Measurements from ENCODE around the gene ACTL10. TPM values are rescaled to one million over a fixed set of nuclear protein-coding genes. Genes with fewer than 3 reads are reported as not detected.

The ACTL10 gene
- total and polyA plus RNA-seq, 2 experiments from 2014 or later, result 0.71 to 1.9 TPM

- Histone ChIP-seq H3K27ac (ENCODE audit: low read depth) (peak within 1 kb of the TSS; percentile 52), H3K4me3 (peak within 1 kb of the TSS; percentile 78), H2AFZ (peak within 1 kb of the TSS; percentile 97), H3K36me3 (ENCODE audit: insufficient read depth) (peaks cover 4% of the 10 kb centered on the region), H4K20me1 (replicated peaks; ENCODE audit: insufficient read depth) (peaks cover 6% of the 10 kb centered on the region; the same call in 1 of the 2 replicates), H3K79me2 (replicated peaks; ENCODE audit: insufficient read depth) (no peaks in the 10 kb centered on the region; the same call in 1 of the 2 replicates), H3K4me1 (ENCODE audit: insufficient read depth) (peaks cover 19% of the 10 kb centered on the region), H3F3A (replicated peaks; ENCODE audit: low read depth) (peaks cover 15% of the 10 kb centered on the region; the same call in 1 of the 2 replicates), H3K9me2 (ENCODE audit: insufficient read depth) (no peaks in the 10 kb centered on the region), H3K4me2 (peak within 1 kb of the TSS; percentile 99), H3K27me3 (ENCODE audit: insufficient read depth) (no peaks in the 10 kb centered on the region)
- no peaks in the 10 kb centered on the region; the same call in 2 of the 3 replicates for H3K9me3 Mint-ChIP-seq
- TF ChIP-seq EZH2phosphoT487 (IDR thresholded peaks at IDR 0.05; ENCODE audit: unreplicated experiment) (no peak), ZNF114 (CRISPR knock-in tag; IDR thresholded peaks at IDR 0.05) (no peak), REST (IDR thresholded peaks at IDR 0.05; ENCODE audit: unreplicated experiment) (no peak), CREB1 (CRISPR knock-in tag; IDR thresholded peaks at IDR 0.05; ENCODE audit: low read depth) (no peak), POLR2AphosphoS5 (IDR thresholded peaks at IDR 0.05; ENCODE audit: low read depth) (peak; percentile 54; the same call in 1 of the 2 replicates), NANOG (IDR thresholded peaks at IDR 0.05; ENCODE audit: borderline replicate concordance) (no peak), ZNF331 (CRISPR knock-in tag; IDR thresholded peaks at IDR 0.05; ENCODE audit: low read depth) (no peak)
- H3K4me3 Mint-ChIP-seq, result peak within 1 kb of the TSS; percentile 89
- H3K4me1 Mint-ChIP-seq, result peaks cover 33% of the 10 kb centered on the region
- H3K36me3 Mint-ChIP-seq (ENCODE audit: low read depth), result peaks cover 54% of the 10 kb centered on the region
- peak; percentile 81 for ATAC-seq
- DNase-seq (ENCODE audit: low spot score), result peak; percentile 84
- peak within 1 kb of the TSS; percentile 50 for H3K27ac Mint-ChIP-seq
- H3K27me3 Mint-ChIP-seq (ENCODE audit: insufficient read depth, low read depth, poor library complexity), result peaks cover 24% of the 10 kb centered on the region
Measured at GRCh38 chr20:33674294-33675135, 7.8 kb downstream of the ACTL10 start, which contains the start of gene NECAB3. Gene NECAB3, minus strand, starts transcription at chr20:33674428. Its CDS starts 76 bp downstream, at chr20:33674352.

GRCh38 chr20:33675136-33675959 is 8.6 kb downstream of the ACTL10 start:
- Histone ChIP-seq H3K4me2 (peak overlapping the region; percentile 99), H2AFZ (peak overlapping the region; percentile 97), H4K20me1 (replicated peaks; ENCODE audit: insufficient read depth) (peaks cover 6% of the 10 kb centered on the region; the same call in 1 of the 2 replicates), H3K27me3 (ENCODE audit: insufficient read depth) (no peaks in the 10 kb centered on the region), H3K9me2 (ENCODE audit: insufficient read depth) (no peaks in the 10 kb centered on the region), H3K36me3 (ENCODE audit: insufficient read depth) (peaks cover 4% of the 10 kb centered on the region), H3K4me1 (ENCODE audit: insufficient read depth) (peaks cover 19% of the 10 kb centered on the region), H3K4me3 (peak overlapping the region; percentile 78), H3K27ac (ENCODE audit: low read depth) (peak overlapping the region; percentile 52), H3K79me2 (replicated peaks; ENCODE audit: insufficient read depth) (no peaks in the 10 kb centered on the region; the same call in 1 of the 2 replicates), H3F3A (replicated peaks; ENCODE audit: low read depth) (peaks cover 15% of the 10 kb centered on the region; the same call in 1 of the 2 replicates)
- Mint-ChIP-seq H3K27ac (peak overlapping the region; percentile 0; the same call in 1 of the 2 replicates), H3K4me3 (peak overlapping the region; percentile 69), H3K9me3 (no peaks in the 10 kb centered on the region; the same call in 2 of the 3 replicates), H3K36me3 (ENCODE audit: low read depth) (peaks cover 50% of the 10 kb centered on the region), H3K27me3 (ENCODE audit: insufficient read depth, low read depth, poor library complexity) (peaks cover 24% of the 10 kb centered on the region), H3K4me1 (peaks cover 33% of the 10 kb centered on the region)
- DNase-seq (ENCODE audit: low spot score) (no peak), ATAC-seq (no peak)
- TF ChIP-seq CTCF (conservative IDR thresholded peaks at IDR 0.05; ENCODE audit: low read depth in 2 of 2) (no peak), REST (IDR thresholded peaks at IDR 0.05; ENCODE audit: unreplicated experiment) (no peak), NANOG (IDR thresholded peaks at IDR 0.05; ENCODE audit: borderline replicate concordance) (no peak), POLR2AphosphoS5 (IDR thresholded peaks at IDR 0.05; ENCODE audit: low read depth) (no peak), CREB1 (CRISPR knock-in tag; IDR thresholded peaks at IDR 0.05; ENCODE audit: low read depth) (no peak), EZH2phosphoT487 (IDR thresholded peaks at IDR 0.05; ENCODE audit: unreplicated experiment) (no peak), ZNF114 (CRISPR knock-in tag; IDR thresholded peaks at IDR 0.05) (no peak), ETS1 (IDR thresholded peaks at IDR 0.05) (no peak)

All from GM23338 (cell line).